Measurements from ENCODE around the gene PLCZ1. TPM values are rescaled to one million over a fixed set of nuclear protein-coding genes. Genes with fewer than 3 reads are reported as not detected.

The PLCZ1 gene
- total and polyA plus RNA-seq, 2 experiments from 2014 or later = not detected

- TF ChIP-seq ZNF462 (CRISPR knock-in tag; IDR thresholded peaks at IDR 0.05) = no peak
Observed at GRCh38 chr12:18750085-18750484, 12.3 kb upstream of the PLCZ1 start (continued).

- H3K4me3 Mint-ChIP-seq = no peak overlapping the region
- peak overlapping the region; percentile 34 for H3K27ac Mint-ChIP-seq
- Histone ChIP-seq H3K4me3 (no peak overlapping the region), H3K9me2 (ENCODE audit: insufficient read depth) (no peaks in the 10 kb centered on the region), H3K27ac (ENCODE audit: low read depth) (no peak overlapping the region), H3K79me2 (replicated peaks; ENCODE audit: insufficient read depth) (no peaks in the 10 kb centered on the region), H3K27me3 (ENCODE audit: insufficient read depth) (no peaks in the 10 kb centered on the region), H3K4me2 (no peak overlapping the region), H3K36me3 (ENCODE audit: insufficient read depth) (no peaks in the 10 kb centered on the region), H3F3A (replicated peaks; ENCODE audit: low read depth) (no peaks in the 10 kb centered on the region), H2AFZ (0 out of 2 replicates have a peak overlapping the region, but pooled peaks have one; percentile 2), H3K4me1 (ENCODE audit: insufficient read depth) (peaks cover 44% of the 10 kb centered on the region), H4K20me1 (replicated peaks; ENCODE audit: insufficient read depth) (no peaks in the 10 kb centered on the region)
- ATAC-seq = no peak
- H3K4me1 Mint-ChIP-seq = peaks cover 58% of the 10 kb centered on the region
- H3K9me3 Mint-ChIP-seq = no peaks in the 10 kb centered on the region; the same call in 2 of the 3 replicates
- peaks cover 4% of the 10 kb centered on the region for H3K27me3 Mint-ChIP-seq (ENCODE audit: insufficient read depth, low read depth, poor library complexity)
- H3K36me3 Mint-ChIP-seq (ENCODE audit: low read depth) = no peaks in the 10 kb centered on the region
- DNase-seq (ENCODE audit: low spot score) = no peak
- TF ChIP-seq EZH2phosphoT487 (IDR thresholded peaks at IDR 0.05; ENCODE audit: unreplicated experiment) (no peak), STAT1 (IDR thresholded peaks at IDR 0.05; ENCODE audit: unreplicated experiment) (no peak), POLR2AphosphoS5 (IDR thresholded peaks at IDR 0.05; ENCODE audit: low read depth) (no peak), ZNF114 (CRISPR knock-in tag; IDR thresholded peaks at IDR 0.05) (no peak), NANOG (IDR thresholded peaks at IDR 0.05; ENCODE audit: borderline replicate concordance) (no peak), ZNF331 (CRISPR knock-in tag; IDR thresholded peaks at IDR 0.05; ENCODE audit: low read depth) (no peak), EZH2 (IDR thresholded peaks at IDR 0.05; ENCODE audit: low read depth, unreplicated experiment) (no peak), JUNB (IDR thresholded peaks at IDR 0.05; ENCODE audit: unreplicated experiment) (no peak), CREB1 (CRISPR knock-in tag; IDR thresholded peaks at IDR 0.05; ENCODE audit: low read depth) (no peak), REST (IDR thresholded peaks at IDR 0.05; ENCODE audit: unreplicated experiment) (no peak), CTCF (conservative IDR thresholded peaks at IDR 0.05; ENCODE audit: low read depth in 2 of 2) (no peak)
Observed at GRCh38 chr12:18749386-18749957, 11.7 kb upstream of the PLCZ1 start.

All from GM23338 (cell line).